Ishikawa (cell line): ENCODE measurements around the gene SNX27.

ENCODE experiments used
- EP300 ChIP-seq: IDR thresholded peaks from 2 replicates; pipeline ENCODE4 v1.6.1; 2012; ENCODE audit warnings: borderline replicate concordance
- REST ChIP-seq: IDR thresholded peaks from 2 replicates; pipeline ENCODE4 v1.6.1; 2012; ENCODE audit warnings: low read depth, mild to moderate bottlenecking
- TEAD4 ChIP-seq: IDR thresholded peaks from 2 replicates; pipeline ENCODE4 v1.6.1; 2012
- ZBTB7A ChIP-seq: IDR thresholded peaks from 2 replicates; pipeline ENCODE4 v1.6.1; 2012; ENCODE audit warnings: low read depth

- TF ChIP-seq TEAD4 (no peak), REST (no peak), EP300 (no peak), ZBTB7A (no peak)
Observed at GRCh38 chr1:151737479-151737878, 125.6 kb downstream of the SNX27 start.
